ENCODE results near the gene WHRN. TPM values are rescaled to one million over a fixed set of nuclear protein-coding genes. Genes with fewer than 3 reads are reported as not detected.

Gene WHRN
- total RNA-seq, 4 donors from 2014 or later, result 8.4 to 12.9 (median 11.0) TPM

- WGBS, 2 donors (ENCODE audit: low coverage in 1 of 2), result 65 to 81% methylated on average over 4 to 9 of the region's 9 CpGs
- peaks cover 0 to 14% (median 0%) of the 10 kb centered on the region in 3 donors for H3K4me1 ChIP-seq
- no peak for ATAC-seq
- no peak overlapping the region for H3K4me3 ChIP-seq
- no peak overlapping the region for H3K27ac ChIP-seq
- TF ChIP-seq EP300 (IDR thresholded peaks at IDR 0.05) (no peak), POLR2AphosphoS5 (IDR thresholded peaks at IDR 0.05) (no peak), CTCF (IDR thresholded peaks at IDR 0.05) (no peak), POLR2A (IDR thresholded peaks at IDR 0.05) (no peak)
- peaks cover 0 to 7% (median 0%) of the 10 kb centered on the region in 3 donors for H3K9me3 ChIP-seq
- H3K27me3 ChIP-seq, result no peaks in the 10 kb centered on the region
- no peaks in the 10 kb centered on the region for H3K36me3 ChIP-seq
Observed at GRCh38 chr9:114549697-114550330, 44.5 kb upstream of the WHRN start.

- TF ChIP-seq EP300 (IDR thresholded peaks at IDR 0.05) (no peak), POLR2AphosphoS5 (IDR thresholded peaks at IDR 0.05) (no peak), CTCF (IDR thresholded peaks at IDR 0.05) (no peak)
- no peak for ATAC-seq
- no peak overlapping the region for H3K4me3 ChIP-seq
- H3K4me1 ChIP-seq, result peaks cover 0 to 3% (median 0%) of the 10 kb centered on the region in 3 donors
- H3K27me3 ChIP-seq, result no peaks in the 10 kb centered on the region
- peaks cover 0 to 7% (median 0%) of the 10 kb centered on the region in 3 donors for H3K9me3 ChIP-seq
- H3K36me3 ChIP-seq, result no peaks in the 10 kb centered on the region
- H3K27ac ChIP-seq, result no peak overlapping the region
Observed at GRCh38 chr9:114546851-114547250, 41.6 kb upstream of the WHRN start.

GRCh38 chr9:114545055-114545454 is 39.8 kb upstream of the WHRN start:
- no peak for ATAC-seq
- TF ChIP-seq POLR2AphosphoS5 (IDR thresholded peaks at IDR 0.05), result no peak
- no peak for TF ChIP-seq EP300 (IDR thresholded peaks at IDR 0.05)
- no peak for TF ChIP-seq POLR2A (IDR thresholded peaks at IDR 0.05)
- no peak for TF ChIP-seq CTCF (IDR thresholded peaks at IDR 0.05)
- 79 to 84% methylated on average over 5 of the region's 5 CpGs for WGBS, 2 donors (ENCODE audit: low coverage in 1 of 2)

GRCh38 chr9:114539701-114540380 is 34.6 kb upstream of the WHRN start:
- no peaks in the 10 kb centered on the region for H3K9me3 ChIP-seq
- WGBS, 2 donors (ENCODE audit: low coverage in 1 of 2), result 52 to 74% methylated on average over 4 to 9 of the region's 9 CpGs
- no peak for ATAC-seq
- no peaks in the 10 kb centered on the region for H3K36me3 ChIP-seq
- no peaks in the 10 kb centered on the region for H3K4me1 ChIP-seq
- no peaks in the 10 kb centered on the region for H3K27me3 ChIP-seq
- no peak overlapping the region for H3K27ac ChIP-seq
- no peak for TF ChIP-seq CTCF (IDR thresholded peaks at IDR 0.05)
- TF ChIP-seq POLR2A (IDR thresholded peaks at IDR 0.05), result no peak
- no peak for TF ChIP-seq POLR2AphosphoS5 (IDR thresholded peaks at IDR 0.05)
- TF ChIP-seq EP300 (IDR thresholded peaks at IDR 0.05), result no peak
- H3K4me3 ChIP-seq, result no peak overlapping the region

More at GRCh38 chr9:114545055-114545454, 39.8 kb upstream of the WHRN start:
- Histone ChIP-seq H3K27me3 (no peaks in the 10 kb centered on the region), H3K9me3 (peaks cover 0 to 7% (median 0%) of the 10 kb centered on the region in 3 donors), H3K4me1 (no peaks in the 10 kb centered on the region), H3K36me3 (no peaks in the 10 kb centered on the region), H3K4me3 (no peak overlapping the region), H3K27ac (no peak overlapping the region)

GRCh38 chr9:114538241-114538640 is 33.0 kb upstream of the WHRN start:
- Histone ChIP-seq H3K4me1 (no peaks in the 10 kb centered on the region), H3K4me3 (no peak overlapping the region), H3K9me3 (no peaks in the 10 kb centered on the region), H3K27ac (no peak overlapping the region), H3K36me3 (no peaks in the 10 kb centered on the region), H3K27me3 (no peaks in the 10 kb centered on the region)
- no peak for ATAC-seq
- WGBS, 2 donors (ENCODE audit: low coverage in 1 of 2), result 27% methylated on average over 4 of the region's 5 CpGs; no CpG with 5 or more reads in 1 of the 2 donors
- TF ChIP-seq POLR2AphosphoS5 (IDR thresholded peaks at IDR 0.05) (no peak), EP300 (IDR thresholded peaks at IDR 0.05) (no peak), CTCF (IDR thresholded peaks at IDR 0.05) (no peak), POLR2A (IDR thresholded peaks at IDR 0.05) (no peak)

Data from gastroesophageal sphincter (tissue), 4 donors.